SIG-M5 treated with dmso at 0.1 percent for 504 hours (cell line): ENCODE data around the gene AAR2.
A peak's percentile ranks its signal among the peaks of the same experiment; 100 is the strongest.

Experiments used
- DNase-seq: peaks from one replicate; lab custom pipeline; 2025; ENCODE audit not compliant: unreplicated experiment; lab: John Stamatoyannopoulos, UW

AAR2 gene

DNA sequence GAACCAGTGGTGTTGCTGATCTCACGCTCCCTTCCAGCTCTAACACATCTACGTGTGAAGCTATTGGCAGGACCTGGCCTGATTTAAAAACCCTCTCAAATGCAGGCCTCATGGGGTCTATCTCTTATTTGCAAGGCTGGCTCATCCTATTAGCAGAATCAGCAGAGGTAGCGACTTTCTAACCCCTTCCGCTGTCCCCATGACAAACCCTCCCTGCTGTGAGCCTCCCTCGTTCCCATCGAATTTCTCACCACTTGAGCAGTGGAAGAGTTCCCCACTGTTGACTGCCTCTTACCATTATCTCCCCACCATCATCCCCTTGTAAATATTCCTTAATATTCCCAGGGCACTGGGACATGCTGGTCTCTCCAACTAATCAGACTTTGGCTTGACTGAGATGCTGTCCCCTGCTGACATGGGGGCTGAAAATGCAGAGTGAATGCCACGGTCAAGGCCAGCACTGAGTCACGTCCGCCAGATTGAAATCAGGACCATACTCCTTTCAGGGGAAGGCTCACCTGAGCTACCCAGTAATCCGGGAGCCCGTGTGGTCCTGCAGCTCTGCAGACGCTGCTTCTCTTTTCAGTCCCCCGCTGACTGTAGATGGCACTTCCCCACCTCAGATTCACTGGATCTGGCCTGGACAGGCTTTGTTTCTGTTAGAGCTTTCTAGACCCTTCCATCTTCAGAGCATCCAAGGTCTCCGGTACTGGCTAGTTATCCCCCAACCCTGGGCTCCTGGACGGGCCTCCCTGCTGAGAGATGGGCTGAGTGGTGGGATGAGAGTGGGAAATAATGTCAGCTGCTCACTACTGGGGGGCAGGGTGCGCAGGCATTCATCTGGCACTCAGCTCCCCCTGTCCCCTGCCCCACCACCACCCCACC lies 23.1 kb downstream of the AAR2 start:
- no peak for DNase-seq

DNA sequence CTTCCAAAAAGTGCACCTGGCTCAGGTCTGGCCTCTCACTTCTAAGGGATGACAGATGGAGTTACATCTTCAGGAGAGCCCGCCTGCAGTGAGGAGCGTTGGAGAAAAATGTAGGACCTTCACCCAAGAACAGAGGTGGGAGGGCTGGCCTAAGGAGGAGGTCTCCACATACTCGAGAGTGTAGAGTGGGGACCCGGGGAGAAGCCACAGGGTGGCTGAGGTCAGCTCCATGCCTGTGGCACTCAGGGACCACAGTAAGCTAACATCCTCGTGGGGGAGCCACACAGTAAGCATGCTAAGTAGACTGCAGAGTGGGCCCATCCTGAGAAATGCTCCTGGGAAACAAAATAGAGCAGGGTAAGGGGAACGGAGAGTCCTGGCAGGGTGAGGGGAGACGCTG lies 24.0 kb downstream of the AAR2 start:
- DNase-seq, result no peak

DNA sequence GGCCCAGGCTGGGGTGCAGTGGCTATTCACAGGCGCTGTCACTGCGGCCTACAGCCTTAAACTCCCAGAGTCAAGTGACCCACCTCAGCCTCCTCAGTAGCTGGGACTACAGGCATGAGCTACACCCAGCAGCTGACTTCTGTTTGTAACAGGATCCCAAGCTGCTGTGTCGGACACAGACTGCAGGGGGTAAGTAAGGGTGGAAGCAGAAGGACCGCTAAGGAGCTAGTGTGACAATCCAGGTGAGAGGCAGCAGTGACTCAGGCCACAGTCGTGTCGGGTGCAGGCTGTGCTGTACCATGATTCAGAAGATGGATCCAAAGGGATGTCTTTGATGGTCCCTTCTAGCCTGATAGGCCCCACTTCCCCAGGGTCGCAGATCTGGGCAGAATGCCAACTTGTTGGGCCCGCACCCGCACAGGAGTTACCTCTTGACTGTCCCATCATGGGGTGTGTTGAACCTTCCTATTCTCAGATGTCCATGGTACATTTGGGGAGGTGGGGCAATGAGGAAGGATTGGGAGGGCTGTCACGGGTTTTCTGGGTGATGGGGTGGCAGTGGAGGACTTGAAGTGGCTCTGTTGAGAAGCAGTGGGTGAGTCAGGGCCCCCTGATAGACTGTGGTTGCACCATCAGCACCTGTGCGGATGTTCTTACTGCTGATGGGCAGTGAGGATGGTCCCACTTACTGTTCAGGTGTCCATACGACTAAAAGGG lies 25.3 kb downstream of the AAR2 start:
- DNase-seq, result no peak

DNA sequence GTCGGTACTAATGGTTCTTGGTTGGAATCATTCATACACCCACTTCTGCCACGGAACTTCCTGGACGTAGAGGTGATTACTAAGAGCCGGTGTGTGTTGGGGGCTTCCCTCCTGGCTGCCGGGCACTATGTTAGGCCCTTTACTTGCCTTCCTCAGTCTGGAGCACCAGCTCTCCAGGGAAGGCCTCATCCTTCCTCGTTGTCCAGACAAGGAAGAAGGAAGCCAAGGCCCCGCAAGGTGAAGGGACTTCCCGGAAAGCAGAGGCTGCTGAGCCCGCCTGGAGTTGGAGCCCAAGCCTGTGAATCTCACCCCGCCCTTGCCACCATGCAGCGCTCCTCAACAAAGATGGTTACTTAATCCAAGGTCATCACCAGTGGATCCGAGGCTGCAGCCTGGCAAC lies 26.2 kb downstream of the AAR2 start:
- DNase-seq, result no peak

DNA sequence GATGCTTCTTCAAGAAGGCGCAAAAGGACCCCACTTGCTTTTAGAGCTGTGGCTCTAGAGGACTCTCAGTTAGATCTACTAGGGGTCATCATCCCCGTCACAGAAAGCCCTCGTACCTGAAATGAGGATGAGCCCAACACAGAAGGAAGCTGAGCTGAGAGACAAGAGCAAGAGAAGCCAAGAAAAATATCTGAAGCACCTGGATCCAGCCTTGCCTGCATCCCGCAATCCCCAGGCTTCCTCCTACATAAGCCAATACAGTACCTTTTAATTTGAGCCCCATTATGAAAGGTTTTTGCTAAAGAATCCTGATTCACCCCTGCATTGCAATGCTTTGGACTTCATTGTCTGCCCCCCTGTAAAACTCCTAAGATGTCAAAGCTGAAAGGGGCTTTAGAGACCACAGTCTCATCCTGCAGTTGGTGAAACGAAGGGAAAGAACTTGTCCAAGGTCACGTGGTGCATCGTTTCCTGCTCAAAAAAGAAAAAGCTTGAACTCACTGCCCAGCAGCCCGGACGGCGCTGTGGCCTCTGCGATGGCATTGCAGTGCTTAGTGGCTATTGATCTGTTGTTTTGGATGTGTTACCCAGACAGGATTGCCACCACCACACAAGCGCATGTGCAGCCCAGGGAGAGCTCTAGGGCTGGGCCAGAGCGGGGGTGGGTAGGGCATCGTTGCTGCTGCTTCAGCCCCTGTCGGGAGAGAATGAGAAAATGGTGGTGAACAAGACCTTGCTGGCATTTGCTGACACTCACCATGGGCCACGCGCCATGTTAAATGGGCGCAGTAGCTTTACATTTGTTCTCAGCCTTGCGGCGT lies 28.4 kb downstream of the AAR2 start:
- DNase-seq, result no peak

DNA sequence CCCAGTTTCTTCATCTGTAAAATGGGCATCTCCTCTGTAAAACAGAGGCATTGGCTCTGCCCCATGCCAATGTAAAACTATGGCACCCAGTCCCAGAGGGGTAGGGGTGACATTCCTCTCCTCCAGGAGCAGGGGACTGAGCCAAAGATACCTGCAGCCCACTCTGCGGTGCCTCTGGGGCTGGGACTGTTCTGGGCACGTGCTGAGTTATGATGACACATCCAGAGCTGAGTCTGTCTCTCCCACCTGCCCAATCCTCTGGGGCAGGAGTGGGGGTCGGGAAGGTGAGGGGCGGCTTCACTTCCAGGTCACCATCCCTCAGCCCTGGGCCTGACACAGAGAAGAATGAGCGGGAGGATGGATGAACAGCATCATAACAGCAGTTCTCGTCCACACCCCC lies 29.9 kb downstream of the AAR2 start:
- no peak for DNase-seq

DNA sequence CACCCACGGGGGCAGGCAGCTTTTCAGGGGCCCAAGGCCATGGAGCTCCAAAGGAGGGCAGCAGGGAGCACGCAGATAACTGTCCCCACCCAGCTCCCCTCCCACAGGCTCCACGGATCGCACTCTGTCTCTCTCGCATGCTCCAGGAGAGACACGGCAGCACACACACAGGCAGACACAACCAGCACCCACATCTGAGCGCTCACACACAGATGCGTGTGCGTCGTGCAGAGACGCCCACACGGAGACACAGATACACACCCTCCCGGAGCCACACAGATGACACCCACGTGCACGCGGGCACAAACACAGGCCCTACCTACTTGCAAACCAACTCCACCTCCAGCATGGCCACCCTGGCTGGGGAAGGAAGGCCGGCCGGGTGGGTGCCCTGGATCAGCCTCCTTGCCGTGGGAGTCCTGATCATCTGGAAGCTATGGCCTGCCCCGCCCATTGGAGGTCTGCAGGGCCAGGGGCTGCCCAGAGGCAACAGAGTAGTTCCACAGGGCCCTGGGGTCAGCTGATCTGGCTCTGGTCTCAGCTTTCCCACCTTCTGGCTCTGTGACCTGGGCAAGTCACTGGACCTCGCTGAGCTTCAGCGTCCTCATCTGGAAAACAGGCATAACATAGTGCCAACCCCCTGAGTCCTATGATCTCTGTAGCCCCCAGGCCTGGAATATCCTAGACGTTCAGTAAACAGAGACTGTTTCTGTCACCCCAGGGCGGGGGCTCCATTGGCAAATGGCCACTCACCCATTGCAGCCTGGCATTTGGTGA lies 31.5 kb downstream of the AAR2 start:
- no peak for DNase-seq

DNA sequence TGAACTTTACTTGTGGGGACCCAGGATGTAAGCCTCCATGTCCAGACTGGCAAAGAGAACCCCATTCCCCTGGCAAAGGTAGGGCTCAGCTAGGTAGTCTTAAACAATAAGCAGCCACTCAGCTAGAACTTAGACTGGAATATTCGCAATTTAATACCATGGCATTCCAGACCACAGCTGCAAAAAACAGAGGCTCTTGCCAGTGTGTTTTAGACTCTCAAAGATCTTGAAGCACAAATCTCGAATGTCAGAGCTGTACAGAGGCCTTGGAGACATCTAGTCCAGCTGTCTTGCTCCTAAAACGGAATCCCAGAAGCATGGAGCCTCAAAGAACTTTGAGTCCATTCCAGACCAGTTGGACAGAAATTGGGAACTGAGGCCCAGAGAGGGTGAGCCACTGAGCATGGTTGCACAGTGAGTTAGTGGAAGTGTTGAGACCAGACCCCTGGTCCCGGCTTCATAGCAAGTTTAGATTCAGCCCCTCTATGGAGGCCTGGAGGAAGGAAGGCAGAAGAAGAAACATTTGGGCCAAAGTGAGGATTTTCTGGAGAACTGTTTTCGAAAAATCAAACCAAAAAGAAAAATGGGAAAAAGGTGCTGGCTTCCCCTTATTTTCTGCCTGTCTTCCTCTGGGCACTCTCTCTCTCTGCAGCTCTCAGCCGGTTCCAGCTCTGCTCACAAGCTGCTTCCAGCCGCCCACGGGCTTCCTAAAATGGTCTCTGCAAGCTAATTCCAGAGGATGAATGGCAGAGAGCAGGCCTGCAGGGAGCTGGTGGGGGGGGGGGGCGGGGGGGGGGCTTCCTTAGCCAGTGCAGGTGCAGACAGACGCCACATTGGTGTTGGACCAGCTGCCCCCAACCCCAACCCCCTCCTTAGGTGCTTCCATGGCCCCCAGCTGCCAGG lies 32.4 kb downstream of the AAR2 start:
- no peak for DNase-seq

DNA sequence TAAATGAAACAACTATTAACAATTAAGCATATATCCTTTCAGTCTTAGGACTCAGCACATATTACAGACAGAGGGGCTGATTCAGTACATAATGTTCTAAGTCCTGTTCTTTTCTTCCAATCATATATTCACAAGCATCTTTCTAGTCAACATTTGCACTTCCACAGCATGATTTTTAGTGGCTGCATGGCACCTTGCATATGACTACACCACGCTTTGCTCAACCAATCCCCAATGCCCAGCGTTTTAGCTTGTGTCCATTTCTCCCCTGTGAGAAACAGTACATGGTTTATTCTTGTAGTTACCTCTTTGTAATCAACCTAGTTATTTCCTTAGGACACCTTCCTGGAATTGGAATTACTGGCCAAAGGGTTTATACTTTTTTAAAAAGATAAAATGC lies 33.2 kb downstream of the AAR2 start:
- no peak for DNase-seq

DNA sequence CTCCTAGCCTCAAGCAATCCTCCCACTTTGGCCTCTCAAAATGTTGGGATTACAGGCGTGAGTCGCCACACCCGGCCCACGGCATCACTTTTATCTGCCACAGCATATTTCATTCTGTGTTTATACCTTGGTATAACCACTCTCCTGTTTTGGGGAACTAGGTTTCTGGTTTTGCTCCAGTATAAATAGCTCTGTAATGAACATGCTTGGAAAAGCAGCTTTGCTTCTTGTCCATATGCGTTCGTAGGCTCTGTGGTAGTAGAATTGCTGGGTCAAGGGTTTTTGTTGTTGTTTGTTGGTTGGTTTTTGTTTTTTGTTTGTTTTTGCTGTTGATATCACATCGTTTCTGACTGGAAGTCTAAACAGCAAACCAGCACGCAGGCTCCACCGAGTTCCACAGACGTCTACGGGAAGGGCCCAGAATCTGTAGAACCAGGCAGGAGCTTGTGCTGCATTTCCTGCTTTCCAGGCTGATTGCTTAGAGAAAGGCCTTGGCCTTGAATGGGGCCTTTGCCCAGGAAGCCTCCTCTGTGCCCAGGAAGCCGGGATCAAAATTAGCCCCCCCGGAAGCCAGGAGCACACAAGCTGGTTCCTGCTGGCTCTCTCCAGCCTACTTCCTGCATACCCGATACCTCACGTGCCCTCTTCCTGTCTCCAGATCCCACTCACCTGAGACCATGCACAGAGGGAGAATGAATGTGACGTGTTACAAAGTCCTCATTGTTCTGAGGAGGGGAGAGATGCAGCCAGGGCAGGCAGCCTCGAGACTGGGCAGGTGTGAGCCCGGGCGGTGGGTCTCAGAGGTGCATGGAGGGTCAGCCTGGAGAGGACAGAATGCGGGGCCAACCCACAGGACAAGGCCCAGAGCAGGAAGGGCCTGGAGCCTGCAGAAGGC lies 34.7 kb downstream of the AAR2 start:
- no peak for DNase-seq

DNA sequence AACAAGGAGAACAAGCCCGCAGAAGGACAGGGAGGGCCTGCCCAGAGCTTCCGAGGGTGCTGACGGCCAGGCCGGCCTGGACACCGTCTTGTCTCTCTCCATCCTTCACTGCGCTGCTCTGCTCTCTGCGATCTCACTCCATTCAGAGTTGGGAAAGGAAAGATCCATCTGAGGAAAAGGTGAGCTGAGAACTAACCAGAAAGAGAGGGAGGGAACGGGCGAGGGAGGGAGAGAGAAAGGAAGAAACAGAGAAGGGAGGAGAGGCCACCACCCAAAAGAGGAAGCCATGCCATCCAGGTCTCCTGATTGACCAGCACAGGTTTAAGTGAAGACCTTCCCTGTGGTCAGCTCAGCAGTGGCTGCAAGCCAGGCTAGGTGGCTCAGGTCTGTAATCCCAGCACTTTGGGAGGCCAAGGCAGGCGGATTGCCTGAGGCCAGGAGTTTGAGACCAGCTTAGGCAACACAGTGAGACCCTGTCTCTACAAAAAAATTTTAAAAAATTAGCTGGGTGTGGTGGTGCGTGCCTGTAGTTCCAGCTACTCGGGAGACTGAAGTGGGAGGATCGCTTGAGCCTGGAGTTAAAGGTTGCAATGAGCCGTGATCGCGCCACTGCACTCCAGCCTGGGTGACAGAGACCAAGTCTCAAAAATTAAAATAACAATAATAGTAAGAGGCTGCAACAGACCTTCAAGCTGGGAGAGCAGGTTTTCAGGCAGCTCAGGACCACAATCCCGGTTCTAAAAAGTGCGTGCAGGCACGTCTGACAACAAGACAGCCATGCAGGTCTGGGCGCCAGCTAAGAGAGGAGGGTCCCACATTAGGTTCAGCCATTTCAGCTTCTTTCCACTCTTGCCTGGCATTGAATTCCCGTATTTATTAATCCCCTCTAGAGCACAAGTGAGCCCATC lies 35.6 kb downstream of the AAR2 start:
- DNase-seq, result no peak

DNA sequence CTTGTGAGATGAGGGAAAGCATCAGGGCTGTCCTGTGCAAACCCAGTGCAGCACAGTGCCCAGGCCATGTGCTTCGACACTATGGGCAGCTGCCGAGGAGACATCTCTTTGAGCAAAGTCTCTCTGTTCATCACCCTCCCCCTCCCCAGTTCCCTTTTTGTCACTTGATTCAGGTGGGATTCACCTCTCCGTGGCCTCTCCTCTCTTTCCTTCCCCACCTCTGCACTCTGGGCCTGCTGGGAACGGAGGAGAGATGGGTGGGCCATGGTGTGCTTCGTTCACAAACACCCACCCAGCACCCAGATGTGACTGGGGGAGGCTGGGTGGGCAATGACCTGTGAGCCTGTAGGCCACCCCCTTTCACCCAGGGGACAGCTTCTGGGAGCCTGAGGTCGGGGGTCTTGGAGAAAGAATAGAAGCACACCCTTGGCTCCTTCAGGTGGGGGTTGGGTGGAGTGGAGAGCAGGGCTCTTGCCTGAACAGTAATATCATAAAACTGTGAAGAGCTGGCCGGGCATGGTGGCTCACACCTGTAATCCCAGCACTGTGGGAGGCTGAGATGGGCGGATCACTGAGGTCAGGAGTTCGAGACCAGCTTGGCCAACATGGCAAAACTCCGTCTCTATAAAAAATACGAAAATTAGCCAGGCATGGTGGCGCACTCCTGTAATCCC lies 36.4 kb downstream of the AAR2 start:
- DNase-seq, result no peak

DNA sequence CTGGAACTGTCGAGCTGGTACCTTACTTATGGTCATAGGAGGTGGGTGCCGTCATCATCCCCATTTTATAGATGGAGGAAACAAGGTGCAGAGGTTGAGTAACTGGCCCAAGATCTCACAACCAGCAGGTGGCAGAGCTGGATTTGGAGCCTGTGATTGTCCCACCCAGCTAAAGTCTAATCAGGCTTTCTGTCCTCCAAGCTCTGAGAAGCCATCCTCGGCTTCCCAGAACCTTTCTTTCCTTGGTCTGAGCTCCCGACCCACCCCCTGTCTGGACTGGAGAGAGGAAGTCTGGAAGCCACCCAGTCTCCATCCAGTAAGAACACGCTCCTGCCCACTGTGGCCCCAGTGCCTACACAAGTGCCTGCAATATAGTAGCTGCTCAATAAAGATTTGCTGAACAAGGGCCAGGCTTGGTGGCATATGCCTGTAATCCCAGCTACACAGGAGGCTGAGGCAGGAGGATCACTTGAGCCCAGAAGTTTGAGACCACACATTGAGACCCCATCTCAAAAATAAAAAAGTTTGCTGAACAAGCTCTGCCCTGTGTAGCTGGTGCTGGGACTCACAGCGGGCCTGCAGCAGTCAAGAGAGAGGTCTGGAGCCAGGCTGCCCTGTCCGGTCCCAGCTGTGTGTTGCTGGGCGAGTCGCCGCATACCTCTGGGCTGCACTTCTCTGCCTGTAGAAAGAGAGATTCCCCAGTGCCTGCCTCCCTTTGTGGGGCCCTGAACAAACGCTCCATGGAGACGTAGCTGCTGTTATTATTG lies 37.3 kb downstream of the AAR2 start:
- DNase-seq, result peak; percentile 14

DNA sequence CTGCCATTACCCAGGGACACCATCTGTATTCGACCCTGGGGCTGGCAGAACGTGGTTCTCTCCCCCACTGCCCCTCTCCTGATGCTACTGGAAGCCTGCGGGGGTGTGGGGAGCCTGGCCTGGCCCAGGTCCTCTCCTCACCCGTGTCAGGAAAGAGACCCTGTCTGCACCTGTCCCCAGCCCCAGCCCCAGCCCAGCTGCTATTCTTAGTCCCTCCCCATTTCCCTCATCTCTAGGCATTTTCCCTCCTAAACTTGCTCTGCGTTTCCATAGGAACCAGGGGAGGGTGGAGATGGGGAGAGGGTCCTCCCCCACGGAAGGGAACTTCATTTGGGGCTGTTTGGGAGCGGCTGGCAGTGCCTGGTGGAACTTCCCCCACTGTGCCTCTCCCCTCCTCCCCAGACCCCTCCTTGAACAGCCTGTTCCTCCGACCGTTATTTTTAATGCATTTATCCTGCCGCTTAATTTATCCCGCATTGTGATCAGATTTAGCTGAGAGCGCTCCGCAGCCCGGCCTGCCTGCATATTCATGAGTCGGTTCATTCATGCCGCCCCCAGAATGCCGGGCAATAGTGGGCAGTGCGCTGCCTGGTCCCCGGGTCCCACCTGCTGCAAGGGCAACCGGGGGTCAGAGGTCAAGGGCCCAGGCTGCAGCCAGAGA lies 38.0 kb downstream of the AAR2 start:
- no peak for DNase-seq

DNA sequence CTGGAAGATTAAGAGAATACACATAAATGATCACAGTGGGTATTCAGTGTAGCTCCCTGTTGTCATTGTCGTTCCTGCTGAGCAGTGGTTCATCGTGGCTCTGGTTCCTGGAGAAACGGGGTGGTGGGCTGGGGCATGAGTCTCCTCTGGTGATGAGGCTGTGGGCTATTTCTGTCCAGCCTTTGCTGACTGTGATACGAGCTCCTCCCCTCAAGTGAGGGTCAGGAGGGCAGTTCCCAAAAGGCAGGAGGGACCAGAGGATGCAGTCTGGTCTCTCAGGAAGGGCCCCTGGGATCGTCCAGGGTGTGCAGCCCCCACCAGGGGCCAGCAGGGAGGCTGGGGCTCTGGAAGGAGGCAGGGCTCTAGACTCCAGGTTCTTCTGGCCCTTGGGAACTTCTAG lies 38.7 kb downstream of the AAR2 start:
- DNase-seq, result no peak
